GM12865 (cell line): ENCODE results near the gene ZSCAN22.
"Not testable (repeated sequence)": the region's sequence is repeated elsewhere in the genome, so short reads cannot be mapped to it uniquely, and the experiment has no call there.

Experiments
- DNase-seq: peaks from one replicate; pipeline ENCODE4 v3.0.0; 2010; ENCODE audit warnings: low read depth
- H3K4me3 ChIP-seq: 2 replicates; pipeline ENCODE4 v1.5.1; 2011; ENCODE audit warnings: mild to moderate bottlenecking, low read depth, low read length, control low read depth
- CTCF ChIP-seq: IDR thresholded peaks from 2 replicates; pipeline ENCODE4 v1.5.1; 2011; ENCODE audit warnings: low read length, control low read depth, low read depth, inconsistent platforms; ENCODE audit not compliant: insufficient read depth; ENCODE audit errors: missing control alignments

The ZSCAN22 gene

GRCh38 chr19:58305065-58305931 is 21.5 kb upstream of the ZSCAN22 start, which contains the start of gene ERVK3-1:
Gene ERVK3-1, plus strand, starts transcription at chr19:58305377. Its CDS starts 6,792 bp downstream, at chr19:58312169.
- no peak for TF ChIP-seq CTCF
- peak; percentile 99 for DNase-seq
- H3K4me3 ChIP-seq = peak within 1 kb of the TSS; percentile 80

- peak overlapping the region; percentile 80 for H3K4me3 ChIP-seq
- peak; percentile 52 for DNase-seq
- TF ChIP-seq CTCF = no peak
These were observed 20.9 kb upstream of the ZSCAN22 start for GRCh38 chr19:58305932-58306323.

- no peak overlapping the region for H3K4me3 ChIP-seq
- DNase-seq = no peak
- TF ChIP-seq CTCF = no peak
These were observed 19.1 kb upstream of the ZSCAN22 start for GRCh38 chr19:58307736-58308135.

- DNase-seq, H3K4me3 ChIP-seq: not testable (repeated sequence)
These were observed 16.1 kb upstream of the ZSCAN22 start for GRCh38 chr19:58310685-58311084.

- no peak for TF ChIP-seq CTCF
- no peak overlapping the region for H3K4me3 ChIP-seq
- DNase-seq = no peak
These were observed 15.4 kb upstream of the ZSCAN22 start for GRCh38 chr19:58311345-58311865.

- no peak for DNase-seq
These were observed 11.2 kb upstream of the ZSCAN22 start for GRCh38 chr19:58315580-58315979.

More at GRCh38 chr19:58315580-58315979, 11.2 kb upstream of the ZSCAN22 start:
- TF ChIP-seq CTCF = no peak
- no peak overlapping the region for H3K4me3 ChIP-seq
